ENCODE measurements around the gene BORCS5. TPM values are rescaled to one million over a fixed set of nuclear protein-coding genes. Genes with fewer than 3 reads are reported as not detected.
"Not testable (repeated sequence)": the region's sequence is repeated elsewhere in the genome, so short reads cannot be mapped to it uniquely, and the experiment has no call there.

Gene BORCS5
- total and polyA plus RNA-seq, 2 of the 8 experiments (the other 6 are each of a cell fraction or from before 2014, with no cell fraction given) = 8.3 to 17.4 TPM

- FAIRE-seq; H2BK15ac ChIP-seq (ENCODE audit: low read length); H3K9me3 ChIP-seq (ENCODE audit: insufficient read depth in 2 of 2, low read depth in 1 of 2, low read length in 1 of 2); H3K4me3 ChIP-seq (ENCODE audit: extremely low read depth in 1 of 4, insufficient read depth in 2 of 4, low read depth in 3 of 4, low read length in 4 of 4); H2BK12ac ChIP-seq (ENCODE audit: low read depth, low read length); H3K56ac ChIP-seq (replicated peaks; ENCODE audit: insufficient read length, low read depth, low read length); H2AK5ac ChIP-seq (ENCODE audit: low read depth, low read length); H4K8ac ChIP-seq (ENCODE audit: extremely low read depth, insufficient read depth, low read length); H3K23ac ChIP-seq (ENCODE audit: insufficient read length); H3K27me3 ChIP-seq (replicated peaks in 1 of 4; ENCODE audit: control insufficient read depth in 3 of 4, extremely low read depth in 1 of 4, insufficient read depth in 3 of 4, low read length in 3 of 4); H3K27ac ChIP-seq (ENCODE audit: low read depth, low read length); H3K4me1 ChIP-seq (replicated peaks in 1 of 4; ENCODE audit: control insufficient read depth in 3 of 4, insufficient read depth in 4 of 4, low read length in 3 of 4); H4K91ac ChIP-seq (replicated peaks; ENCODE audit: insufficient read length, low read length); H2BK20ac ChIP-seq (ENCODE audit: low read length); H3K79me1 ChIP-seq (ENCODE audit: low read depth, low read length); H3K14ac ChIP-seq (ENCODE audit: insufficient read length); H3K9ac ChIP-seq (replicated peaks in 1 of 4; ENCODE audit: extremely low read depth in 1 of 4, low read depth in 3 of 4, low read length in 3 of 4); H4K5ac ChIP-seq (ENCODE audit: insufficient read length, low read depth, low read length); H3K36me3 ChIP-seq (ENCODE audit: control insufficient read depth in 2 of 4, insufficient read depth in 4 of 4, low read length in 3 of 4); H3K79me2 ChIP-seq (ENCODE audit: control insufficient read depth in 1 of 2, insufficient read depth in 2 of 2, low read length in 2 of 2); CTCF ChIA-PET (ENCODE audit: partially characterized antibody); H2BK5ac ChIP-seq (ENCODE audit: low read depth, low read length); H2BK120ac ChIP-seq (replicated peaks; ENCODE audit: low read depth, low read length); H3K4me2 ChIP-seq (ENCODE audit: insufficient read depth in 1 of 2, low read depth in 2 of 2, low read length in 2 of 2); H4K20me1 ChIP-seq (replicated peaks in 1 of 2; ENCODE audit: control insufficient read depth in 1 of 2, insufficient read depth in 2 of 2, low read length in 2 of 2); POLR2A ChIA-PET (ENCODE audit: partially characterized antibody); H2AFZ ChIP-seq (ENCODE audit: low read length); H3K23me2 ChIP-seq (ENCODE audit: low read depth, low read length); H3K4ac ChIP-seq (replicated peaks; ENCODE audit: insufficient read length, low read depth, low read length); H3K18ac ChIP-seq (ENCODE audit: extremely low read depth, low read length); DNase-seq (ENCODE audit: low read depth in 1 of 2, low spot score in 2 of 2): not testable (repeated sequence)
- 100% methylated on average over 1 of the region's 2 CpGs; no CpG with 5 or more reads in 1 of the 2 experiments for WGBS, 2 experiments (ENCODE audit: extremely low coverage in 1 of 2, insufficient coverage in 1 of 2, insufficient read length in 1 of 2, insufficient replicate concordance in 2 of 2, low coverage in 1 of 2, low lambda C conversion rate in 2 of 2, missing lambda C conversion rate in 1 of 2)
These were observed 52.5 kb downstream of the BORCS5 start for GRCh38 chr12:12409337-12409736.
